Activated CD4-positive, alpha-beta memory T cell treated with anti-CD3 and anti-CD28 coated beads, Interleukin-2, amount 10 ng/mL, durations not matched to agents 7 days and 5 days (primary cell): Measurements from ENCODE around the gene NCKAP5. TPM values are rescaled to one million over a fixed set of nuclear protein-coding genes. Genes with fewer than 3 reads are reported as not detected.

Experiments used
- CTCF ChIA-PET: fragments of 350-600 bp; sonication (Branson Sonifier 250); formaldehyde crosslinking; loops from one replicate; lab custom pipeline; 2021; ENCODE audit warnings: antibody characterized with exemption, inconsistent platforms; lab: Charles Lee
- POLR2A ChIA-PET: fragments of 350-600 bp; sonication (Branson Sonifier 250); formaldehyde crosslinking; loops from one replicate; lab custom pipeline; 2021; ENCODE audit warnings: antibody characterized with exemption; lab: Charles Lee
- DNase-seq: peaks from one replicate; pipeline ENCODE4 v3.0.0-alpha.2; 2020
- H3K27ac Mint-ChIP-seq: one replicate; pipeline ENCODE4 v1.8.0; 2021; ENCODE audit warnings: mild to moderate bottlenecking, mixed read lengths
- H3K27me3 Mint-ChIP-seq: one replicate; pipeline ENCODE4 v1.8.0; 2021; ENCODE audit warnings: mixed read lengths
- H3K36me3 Mint-ChIP-seq: one replicate; pipeline ENCODE4 v1.8.0; 2021; ENCODE audit warnings: low read depth, mixed read lengths
- H3K4me1 Mint-ChIP-seq: one replicate; pipeline ENCODE4 v1.8.0; 2021; ENCODE audit warnings: mixed read lengths
- H3K4me3 Mint-ChIP-seq: one replicate; pipeline ENCODE4 v1.8.0; 2021; ENCODE audit warnings: mild to moderate bottlenecking, mixed read lengths
- H3K9me3 Mint-ChIP-seq: one replicate; pipeline ENCODE4 v1.8.0; 2021; ENCODE audit warnings: mixed read lengths
- total RNA-seq, 2 experiments: library from RNA; stranded (reverse); gene quantifications; one replicate each; pipeline ENCODE4 v1.2.3, GENCODE V29; 2021

NCKAP5 gene
- total RNA-seq, 2 experiments from 2014 or later: not detected

GRCh38 chr2:132766573-132766972 lies 801.7 kb downstream of the NCKAP5 start:
- Mint-ChIP-seq H3K9me3 (peaks cover 4% of the 10 kb centered on the region), H3K27me3 (no peaks in the 10 kb centered on the region), H3K36me3 (no peaks in the 10 kb centered on the region), H3K27ac (no peak overlapping the region), H3K4me3 (no peak overlapping the region), H3K4me1 (no peaks in the 10 kb centered on the region)
- ChIA-PET CTCF (no interaction called here), POLR2A (no interaction called here)
- DNase-seq: no peak

DNA sequence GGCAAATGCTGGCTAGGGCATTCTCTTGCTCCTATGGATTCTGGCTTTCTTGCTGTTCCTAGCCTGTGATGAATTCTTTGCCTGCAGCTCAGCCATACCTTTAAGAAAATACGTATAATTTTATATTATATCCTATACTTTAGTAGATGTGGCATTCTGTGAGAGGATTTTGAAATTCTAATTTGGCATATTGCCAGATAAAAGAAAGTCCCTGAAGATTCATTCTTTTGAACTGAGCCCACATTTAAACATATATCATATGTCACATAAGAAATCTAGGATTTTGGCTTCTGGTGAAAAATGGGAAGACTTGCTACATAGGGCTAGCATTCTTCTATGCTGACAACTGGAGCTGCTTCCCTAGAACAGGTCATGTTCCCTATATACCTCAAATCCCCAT lies 806.8 kb downstream of the NCKAP5 start:
- ChIA-PET CTCF (no interaction called here), POLR2A (no interaction called here)
- H3K4me3 Mint-ChIP-seq: no peak overlapping the region
- H3K27ac Mint-ChIP-seq: no peak overlapping the region
- no peak for DNase-seq
- H3K9me3 Mint-ChIP-seq: peaks cover 3% of the 10 kb centered on the region
- no peaks in the 10 kb centered on the region for H3K36me3 Mint-ChIP-seq
- no peaks in the 10 kb centered on the region for H3K4me1 Mint-ChIP-seq
- no peaks in the 10 kb centered on the region for H3K27me3 Mint-ChIP-seq

- no peaks in the 10 kb centered on the region for H3K4me1 Mint-ChIP-seq
- ChIA-PET CTCF (no interaction called here), POLR2A (no interaction called here)
- no peaks in the 10 kb centered on the region for H3K36me3 Mint-ChIP-seq
- H3K27me3 Mint-ChIP-seq: no peaks in the 10 kb centered on the region
- peaks cover 3% of the 10 kb centered on the region for H3K9me3 Mint-ChIP-seq
- no peak overlapping the region for H3K4me3 Mint-ChIP-seq
- no peak for DNase-seq
- H3K27ac Mint-ChIP-seq: no peak overlapping the region
Measured at GRCh38 chr2:132760971-132761370, 807.3 kb downstream of the NCKAP5 start.

DNA sequence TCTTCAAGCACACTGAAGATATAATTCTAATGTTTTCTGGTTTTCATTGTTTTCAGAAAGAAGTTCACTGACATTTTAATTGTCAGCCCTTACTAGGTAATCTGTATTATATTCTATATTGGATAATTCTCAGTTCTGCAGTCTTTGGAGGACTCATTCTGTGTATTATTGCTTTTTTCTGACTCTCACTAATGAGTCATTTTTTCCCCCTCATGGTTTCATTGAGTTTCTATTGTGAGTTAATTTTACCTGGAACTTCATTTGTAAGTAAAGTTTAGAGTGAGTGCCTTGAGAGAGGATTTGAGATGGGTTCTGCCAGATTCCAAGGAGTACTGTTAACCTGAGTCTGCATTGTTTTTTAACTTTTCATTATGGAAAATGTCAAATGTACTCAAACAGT lies 807.9 kb downstream of the NCKAP5 start:
- Mint-ChIP-seq H3K27ac (no peak overlapping the region), H3K27me3 (no peaks in the 10 kb centered on the region), H3K4me1 (no peaks in the 10 kb centered on the region), H3K36me3 (no peaks in the 10 kb centered on the region), H3K4me3 (no peak overlapping the region), H3K9me3 (peaks cover 3% of the 10 kb centered on the region)
- ChIA-PET POLR2A (no interaction called here), CTCF (no interaction called here)
- DNase-seq: no peak

- CTCF ChIA-PET: no interaction called here
- peaks cover 5% of the 10 kb centered on the region for H3K9me3 Mint-ChIP-seq
- H3K4me1 Mint-ChIP-seq: no peaks in the 10 kb centered on the region
- DNase-seq: no peak
- no peak overlapping the region for H3K4me3 Mint-ChIP-seq
- no peaks in the 10 kb centered on the region for H3K36me3 Mint-ChIP-seq
- H3K27me3 Mint-ChIP-seq: no peaks in the 10 kb centered on the region
- POLR2A ChIA-PET: no interaction called here
- no peak overlapping the region for H3K27ac Mint-ChIP-seq
Measured at GRCh38 chr2:132758995-132759394, 809.3 kb downstream of the NCKAP5 start.

GRCh38 chr2:132757676-132758075 lies 810.6 kb downstream of the NCKAP5 start:
- Mint-ChIP-seq H3K4me3 (no peak overlapping the region), H3K4me1 (no peaks in the 10 kb centered on the region), H3K36me3 (no peaks in the 10 kb centered on the region), H3K27me3 (no peaks in the 10 kb centered on the region), H3K27ac (no peak overlapping the region), H3K9me3 (peaks cover 2% of the 10 kb centered on the region)
- ChIA-PET POLR2A (no interaction called here), CTCF (no interaction called here)
- DNase-seq: no peak

DNA sequence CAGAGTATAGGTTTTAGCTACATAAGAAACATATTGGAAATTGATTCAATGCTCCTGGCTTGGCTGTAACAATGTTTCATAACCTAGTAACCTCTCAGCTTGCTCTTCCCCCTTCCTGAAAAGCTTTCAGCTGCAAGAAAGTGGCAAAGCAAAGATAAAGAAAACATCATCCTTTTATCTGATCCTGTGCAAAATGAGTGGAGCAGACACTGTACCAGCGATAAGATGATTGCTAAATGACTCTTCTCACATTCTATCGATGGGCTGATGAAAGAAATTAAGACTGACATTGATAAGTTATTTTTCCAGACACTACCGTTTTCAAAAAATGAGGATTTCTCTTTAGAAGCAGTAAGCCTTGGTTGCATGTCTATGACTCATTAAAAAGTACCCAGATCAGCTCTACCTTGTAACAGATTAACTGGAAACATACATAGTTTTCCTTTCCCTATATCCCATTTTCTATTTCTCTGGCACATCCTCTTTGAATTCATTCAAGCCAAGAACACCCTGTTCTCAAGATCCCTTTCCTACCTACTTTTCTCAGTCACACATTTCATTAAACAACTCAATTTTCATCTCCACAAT lies 811.2 kb downstream of the NCKAP5 start:
- Mint-ChIP-seq H3K4me1 (no peaks in the 10 kb centered on the region), H3K9me3 (peaks cover 2% of the 10 kb centered on the region), H3K27ac (no peak overlapping the region), H3K27me3 (no peaks in the 10 kb centered on the region), H3K4me3 (no peak overlapping the region), H3K36me3 (no peaks in the 10 kb centered on the region)
- ChIA-PET CTCF (no interaction called here), POLR2A (no interaction called here)
- DNase-seq: no peak

- ChIA-PET POLR2A (no interaction called here), CTCF (no interaction called here)
- Mint-ChIP-seq H3K4me1 (no peaks in the 10 kb centered on the region), H3K27me3 (no peaks in the 10 kb centered on the region), H3K9me3 (peaks cover 2% of the 10 kb centered on the region), H3K36me3 (no peaks in the 10 kb centered on the region), H3K27ac (no peak overlapping the region), H3K4me3 (no peak overlapping the region)
- DNase-seq: no peak
Measured at GRCh38 chr2:132754867-132755472, 813.3 kb downstream of the NCKAP5 start.

GRCh38 chr2:132754392-132754791 lies 813.9 kb downstream of the NCKAP5 start:
- CTCF ChIA-PET: no interaction called here
- POLR2A ChIA-PET: no interaction called here
- no peak for DNase-seq
- no peaks in the 10 kb centered on the region for H3K27me3 Mint-ChIP-seq
- peaks cover 2% of the 10 kb centered on the region for H3K9me3 Mint-ChIP-seq
- H3K36me3 Mint-ChIP-seq: no peaks in the 10 kb centered on the region
- H3K4me3 Mint-ChIP-seq: no peak overlapping the region
- no peaks in the 10 kb centered on the region for H3K4me1 Mint-ChIP-seq
- no peak overlapping the region for H3K27ac Mint-ChIP-seq

DNA sequence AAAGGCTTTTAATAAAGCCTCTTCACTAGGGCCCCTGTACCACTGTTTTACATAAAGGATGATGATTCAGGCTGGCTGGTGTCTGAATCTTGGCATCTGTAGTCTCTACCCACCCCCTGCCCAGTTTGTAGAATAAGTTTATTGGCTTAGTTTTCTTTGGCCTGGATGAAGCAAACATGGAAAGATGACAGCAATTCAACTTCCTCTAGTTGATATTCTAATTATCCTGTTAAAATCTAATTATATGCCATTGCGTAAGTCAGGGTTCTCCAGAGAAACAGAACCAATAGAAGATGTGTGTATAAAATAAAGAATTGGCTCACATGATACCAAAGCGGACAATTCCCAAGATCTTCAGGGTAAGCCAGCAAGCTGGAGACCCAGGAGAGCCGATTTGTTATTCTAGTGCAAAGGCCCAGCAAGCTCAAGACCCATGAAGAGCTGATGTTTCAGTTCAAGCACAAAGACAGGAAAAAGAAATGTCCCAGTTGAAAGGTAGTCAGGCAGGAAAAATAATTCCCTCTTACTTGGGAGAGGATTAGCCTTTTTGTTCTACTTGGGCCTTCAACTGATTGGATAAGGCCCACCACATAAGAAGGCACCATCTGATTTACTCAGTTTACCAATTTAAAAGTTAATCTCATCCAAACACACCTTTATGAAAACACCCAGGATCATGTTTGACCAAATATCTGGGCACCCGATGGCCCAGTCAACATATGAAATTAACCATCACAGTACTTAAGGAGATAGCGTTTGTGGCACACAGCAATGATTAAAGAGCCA lies 815.6 kb downstream of the NCKAP5 start:
- no peak for DNase-seq
- Mint-ChIP-seq H3K27ac (no peak overlapping the region), H3K36me3 (no peaks in the 10 kb centered on the region), H3K9me3 (peaks cover 2% of the 10 kb centered on the region), H3K4me3 (no peak overlapping the region), H3K4me1 (no peaks in the 10 kb centered on the region), H3K27me3 (no peaks in the 10 kb centered on the region)
- ChIA-PET POLR2A (no interaction called here), CTCF (no interaction called here)

- Mint-ChIP-seq H3K36me3 (no peaks in the 10 kb centered on the region), H3K4me3 (no peak overlapping the region), H3K27me3 (no peaks in the 10 kb centered on the region), H3K27ac (no peak overlapping the region), H3K9me3 (peaks cover 2% of the 10 kb centered on the region), H3K4me1 (no peaks in the 10 kb centered on the region)
- ChIA-PET POLR2A (no interaction called here), CTCF (no interaction called here)
- DNase-seq: no peak
Measured at GRCh38 chr2:132751836-132752235, 816.4 kb downstream of the NCKAP5 start.

DNA sequence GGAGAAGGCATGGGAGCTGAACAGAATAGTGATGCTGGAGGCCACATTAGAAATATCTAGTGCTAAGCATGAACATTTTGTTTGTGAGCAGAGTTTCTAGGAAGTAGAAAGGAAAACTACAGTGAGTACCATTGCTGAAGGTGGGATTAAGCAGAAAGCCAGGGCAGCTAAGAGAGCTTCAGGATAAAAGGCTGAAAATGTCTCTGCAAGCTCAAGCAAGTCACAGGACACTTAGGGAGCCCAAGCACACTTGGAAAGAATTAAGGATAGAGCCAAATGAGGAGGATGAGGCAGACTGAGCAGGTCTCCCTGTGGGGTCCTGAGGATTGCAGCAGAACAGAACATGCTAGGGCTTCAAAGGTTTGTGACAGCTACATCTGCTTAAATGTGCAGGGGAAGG lies 817.7 kb downstream of the NCKAP5 start:
- CTCF ChIA-PET: no interaction called here
- no peaks in the 10 kb centered on the region for H3K27me3 Mint-ChIP-seq
- no peaks in the 10 kb centered on the region for H3K4me1 Mint-ChIP-seq
- peaks cover 2% of the 10 kb centered on the region for H3K9me3 Mint-ChIP-seq
- no peak overlapping the region for H3K27ac Mint-ChIP-seq
- DNase-seq: no peak
- POLR2A ChIA-PET: no interaction called here
- no peaks in the 10 kb centered on the region for H3K36me3 Mint-ChIP-seq
- H3K4me3 Mint-ChIP-seq: no peak overlapping the region

DNA sequence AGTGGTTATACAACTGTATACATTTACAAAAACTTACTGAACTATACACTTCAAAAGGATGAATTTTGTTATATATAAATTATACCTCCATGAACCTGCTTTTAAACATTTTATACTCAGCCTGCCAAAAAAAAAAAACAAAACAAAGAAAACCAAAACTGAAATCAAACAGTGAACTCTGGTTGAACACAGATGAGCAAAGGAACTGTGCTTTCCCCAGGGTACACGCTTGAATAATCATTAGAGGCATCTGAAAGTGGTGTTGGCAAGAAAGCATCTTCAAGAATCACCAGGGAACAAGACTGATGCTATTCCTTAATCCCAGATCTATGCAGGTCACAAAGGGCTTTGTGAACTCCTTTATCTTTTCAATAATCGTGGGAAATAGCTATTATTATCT lies 821.2 kb downstream of the NCKAP5 start:
- H3K9me3 Mint-ChIP-seq: no peaks in the 10 kb centered on the region
- H3K4me1 Mint-ChIP-seq: no peaks in the 10 kb centered on the region
- POLR2A ChIA-PET: no interaction called here
- no peak for DNase-seq
- CTCF ChIA-PET: no interaction called here
- H3K27ac Mint-ChIP-seq: no peak overlapping the region
- no peaks in the 10 kb centered on the region for H3K27me3 Mint-ChIP-seq
- no peak overlapping the region for H3K4me3 Mint-ChIP-seq
- H3K36me3 Mint-ChIP-seq: no peaks in the 10 kb centered on the region

DNA sequence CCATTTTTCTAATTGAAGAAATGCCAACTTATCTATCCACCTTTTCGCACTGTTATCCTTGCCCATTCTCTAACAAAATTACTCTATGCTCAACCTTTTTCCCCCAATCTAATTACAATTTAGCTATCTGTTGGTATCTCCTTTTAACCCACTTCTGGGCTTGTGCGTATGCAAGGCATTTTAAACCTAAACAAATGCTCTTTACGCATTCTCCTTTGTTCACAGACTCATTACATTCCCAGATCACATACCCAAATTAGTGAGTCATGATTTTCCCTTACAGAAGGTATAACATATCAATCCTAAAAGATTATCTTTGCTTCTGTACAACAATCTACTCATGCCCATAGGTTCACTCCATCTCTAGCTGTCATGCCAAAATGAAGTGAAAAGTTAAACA lies 826.5 kb downstream of the NCKAP5 start:
- DNase-seq: no peak
- Mint-ChIP-seq H3K27ac (no peak overlapping the region), H3K9me3 (no peaks in the 10 kb centered on the region), H3K4me1 (no peaks in the 10 kb centered on the region), H3K4me3 (no peak overlapping the region), H3K27me3 (no peaks in the 10 kb centered on the region), H3K36me3 (no peaks in the 10 kb centered on the region)
- ChIA-PET POLR2A (no interaction called here), CTCF (no interaction called here)
